Eye (tissue), 1 donor: ENCODE results near the gene CARF.
"Not testable (repeated sequence)": the region's sequence is repeated elsewhere in the genome, so short reads cannot be mapped to it uniquely, and the experiment has no call there.

Source experiments
- DNase-seq: peaks from one replicate; pipeline ENCODE4 v3.0.0-alpha.2; 2015

The CARF gene, protein sequence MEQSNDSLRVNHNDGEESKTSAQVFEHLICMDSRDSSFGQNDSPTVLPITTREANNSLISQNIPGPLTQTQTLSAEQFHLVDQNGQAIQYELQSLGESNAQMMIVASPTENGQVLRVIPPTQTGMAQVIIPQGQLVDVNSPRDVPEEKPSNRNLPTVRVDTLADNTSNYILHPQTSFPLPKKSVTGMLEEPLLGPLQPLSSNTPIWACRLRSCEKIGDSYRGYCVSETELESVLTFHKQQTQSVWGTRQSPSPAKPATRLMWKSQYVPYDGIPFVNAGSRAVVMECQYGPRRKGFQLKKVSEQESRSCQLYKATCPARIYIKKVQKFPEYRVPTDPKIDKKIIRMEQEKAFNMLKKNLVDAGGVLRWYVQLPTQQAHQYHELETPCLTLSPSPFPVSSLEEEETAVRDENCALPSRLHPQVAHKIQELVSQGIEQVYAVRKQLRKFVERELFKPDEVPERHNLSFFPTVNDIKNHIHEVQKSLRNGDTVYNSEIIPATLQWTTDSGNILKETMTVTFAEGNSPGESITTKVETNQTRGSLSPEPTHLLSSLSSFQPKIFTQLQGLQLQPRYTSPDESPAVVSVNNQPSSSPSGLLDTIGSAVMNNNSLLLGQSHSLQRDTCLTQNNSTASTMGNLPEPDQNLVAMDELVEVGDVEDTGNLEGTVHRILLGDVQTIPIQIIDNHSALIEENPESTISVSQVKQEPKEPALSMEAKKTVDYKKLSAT

GRCh38 chr2:202911512-202912341, at the start of gene CARF, which contains the start of gene WDR12:
CARF (plus strand) TSS chr2:202912275; CDS start chr2:202941903, 29,628 bp downstream.
WDR12 (minus strand) TSS chr2:202911673; CDS start chr2:202911476, 197 bp downstream.
- DNase-seq: peak; percentile 99

GRCh38 chr2:202870431-202871299, 41.4 kb upstream of the CARF start:
- DNase-seq: peak; percentile 90

- DNase-seq: peak; percentile 94
Measured at GRCh38 chr2:202871300-202872141, 40.6 kb upstream of the CARF start, which contains the start of gene ICA1L. ICA1L (minus strand) TSS chr2:202871766; CDS start chr2:202829009, 42,757 bp downstream.

- no peak for DNase-seq
Measured at GRCh38 chr2:202877699-202878098, 34.4 kb upstream of the CARF start.

DNA sequence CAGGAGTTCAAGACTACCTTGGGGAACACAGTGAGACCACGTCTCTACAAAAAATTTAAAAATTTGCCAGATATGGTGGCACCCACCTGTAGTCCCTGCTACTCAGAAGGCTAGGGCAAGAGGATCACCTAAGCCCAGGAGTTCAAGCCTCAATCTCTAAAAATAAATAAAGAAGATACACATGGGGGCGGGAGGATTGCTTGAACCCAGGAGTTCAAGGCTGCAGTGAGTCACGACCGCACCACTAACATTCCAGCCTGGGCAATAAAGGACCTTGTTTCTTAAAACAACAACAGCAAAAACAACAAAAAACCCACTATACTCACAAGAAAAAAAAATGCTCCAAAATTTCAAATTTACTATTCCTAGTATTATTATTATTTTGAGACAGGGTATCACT, 30.5 kb upstream of the CARF start:
- no peak for DNase-seq

DNA sequence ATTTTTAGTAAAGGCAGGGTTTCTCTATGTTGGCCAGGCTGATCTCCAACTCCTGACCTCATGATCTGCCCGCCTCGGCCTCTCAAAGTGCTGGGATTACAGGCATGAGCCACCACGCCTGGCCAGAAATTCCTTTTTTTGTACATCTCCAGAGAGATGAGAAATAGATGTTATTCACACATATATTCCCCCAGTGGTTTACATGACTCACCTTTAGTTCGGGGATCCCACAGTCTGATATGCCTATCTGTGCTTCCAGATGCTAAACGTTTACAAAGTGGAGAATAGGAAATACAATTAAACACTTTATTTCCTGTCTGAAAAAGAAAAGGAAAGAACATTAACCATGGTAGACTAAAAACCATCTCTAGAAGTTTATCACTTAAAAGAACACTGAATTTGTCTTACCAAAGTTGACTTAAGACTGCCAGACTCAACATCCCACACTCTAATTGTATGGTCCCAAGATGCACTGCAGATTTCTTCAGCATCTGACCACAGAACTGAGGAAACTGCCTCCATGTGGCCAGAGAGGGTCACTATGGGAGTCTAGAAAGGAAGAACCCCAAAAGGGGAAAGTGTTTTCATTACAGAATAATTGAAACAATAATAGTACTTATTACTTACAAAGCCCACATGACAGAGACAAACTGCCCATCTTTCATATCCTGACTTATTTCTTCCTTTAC, 27.9 kb upstream of the CARF start:
- no peak for DNase-seq

DNA sequence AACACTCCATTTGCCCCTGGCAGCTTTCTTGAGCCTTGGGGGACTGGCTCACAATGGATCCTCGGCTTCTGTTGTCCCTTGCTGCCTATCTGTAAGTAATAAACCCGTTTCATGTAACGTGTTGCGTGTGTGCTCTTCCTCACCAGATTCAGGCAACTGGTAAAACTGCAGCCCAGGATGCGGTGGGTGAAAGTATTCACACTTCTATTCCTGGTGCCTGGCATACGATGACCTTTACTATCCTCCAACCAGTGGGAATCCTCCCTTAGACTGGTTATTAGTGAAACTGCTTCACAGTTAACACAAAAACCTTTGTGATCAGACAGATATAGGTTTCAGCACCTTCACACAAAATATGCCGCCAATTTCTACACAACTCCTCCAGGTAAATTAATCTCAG, 26.9 kb upstream of the CARF start:
- no peak for DNase-seq

DNA sequence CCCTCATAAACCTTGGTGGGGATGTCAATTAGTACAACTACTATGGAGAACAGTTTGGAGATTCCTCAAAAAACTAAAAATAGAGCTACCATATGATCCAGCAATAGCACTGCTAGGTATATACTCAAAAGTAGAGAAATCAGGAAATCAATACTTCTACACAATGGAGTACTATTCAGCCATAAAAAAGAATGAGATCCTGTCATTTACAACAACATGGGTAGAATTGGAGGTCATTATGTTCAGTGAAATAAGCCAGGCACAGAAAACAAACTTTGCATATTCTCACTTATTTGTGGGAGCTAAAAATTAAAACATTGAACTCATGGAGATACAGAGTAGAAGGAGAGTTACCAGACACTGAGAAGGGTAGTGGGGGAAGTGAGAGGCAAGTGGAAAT, 6.6 kb upstream of the CARF start:
- not testable (repeated sequence) for DNase-seq

- DNase-seq: no peak
Measured at GRCh38 chr2:202908186-202908585, 3.9 kb upstream of the CARF start.

DNA sequence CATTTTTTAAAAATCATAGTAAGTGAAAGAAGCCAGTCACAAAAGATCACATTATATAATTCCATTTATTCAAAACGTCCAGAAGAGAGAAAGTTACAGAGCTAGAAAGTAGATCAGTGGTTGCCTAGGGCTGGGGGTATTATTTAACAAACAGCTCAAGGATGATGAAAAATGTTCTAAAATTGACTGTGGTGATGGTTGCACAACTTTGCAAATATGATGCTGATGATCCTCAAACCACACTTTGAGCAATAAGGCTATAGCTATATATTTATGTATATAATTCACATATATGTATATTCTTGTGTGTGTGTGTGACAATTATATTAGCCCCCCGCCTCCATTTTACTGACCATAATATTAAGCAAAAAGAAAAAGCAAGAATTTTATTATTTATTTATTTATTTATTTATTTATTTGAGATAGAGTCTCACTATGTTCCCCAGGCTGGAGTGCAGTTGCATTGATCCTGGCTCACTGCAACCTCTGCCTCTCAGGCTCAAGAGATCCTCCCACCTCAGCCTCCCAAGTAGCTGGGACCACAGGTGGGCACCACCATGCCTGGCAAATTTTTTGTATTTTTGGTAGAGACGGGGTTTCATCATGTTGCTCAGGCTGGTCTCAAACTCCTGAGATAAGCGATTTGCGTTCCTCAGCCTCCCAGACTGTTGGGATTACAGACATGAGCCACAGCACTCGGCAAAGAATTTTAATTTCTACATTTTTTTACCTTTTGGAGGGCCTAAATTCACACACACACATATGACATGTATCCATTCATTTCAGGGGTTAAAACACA, 2.5 kb upstream of the CARF start:
- DNase-seq: no peak

GRCh38 chr2:202910250-202910649, 1.8 kb upstream of the CARF start:
- not testable (repeated sequence) for DNase-seq

GRCh38 chr2:202910698-202911097, 1.4 kb upstream of the CARF start:
- no peak for DNase-seq

DNA sequence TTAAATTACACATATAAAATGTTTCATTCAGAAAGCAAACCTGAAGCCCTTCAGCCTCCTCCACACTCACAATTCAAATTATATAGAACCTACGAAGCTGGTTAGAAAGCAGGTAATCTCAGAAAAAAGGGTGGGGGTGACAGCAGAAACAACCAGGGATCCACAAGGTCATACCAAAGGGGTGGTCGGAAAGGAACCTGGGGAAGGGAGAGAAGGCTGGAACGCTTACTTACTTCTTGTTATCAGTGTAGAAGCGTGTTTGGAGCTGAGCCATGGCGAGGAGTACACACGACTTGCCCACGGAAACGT, 918 bp upstream of the CARF start:
- no peak for DNase-seq

GRCh38 chr2:202912342-202913201, 497 bp downstream of the CARF start:
- peak; percentile 72 for DNase-seq

DNA sequence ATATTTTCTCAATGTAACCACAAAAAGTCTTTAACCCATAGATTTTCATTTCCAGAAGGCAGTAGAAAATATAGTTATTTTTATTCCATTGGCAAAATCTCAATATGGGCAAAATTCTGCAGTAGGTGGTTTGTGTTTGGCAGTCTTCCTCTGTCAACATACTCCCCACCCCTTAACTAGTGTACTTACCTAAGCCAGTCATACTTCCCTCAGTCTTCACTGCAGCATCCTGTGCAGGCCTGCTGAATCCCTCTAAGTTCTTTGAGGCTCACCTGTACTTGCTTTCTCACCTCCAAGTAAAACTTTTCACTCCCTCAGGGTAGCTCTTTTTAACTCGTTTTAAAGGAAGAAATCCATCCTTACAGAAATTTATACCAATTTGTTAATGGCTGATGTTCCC, 6.8 kb downstream of the CARF start:
- no peak for DNase-seq

GRCh38 chr2:202932425-202933138, 20.5 kb downstream of the CARF start:
- DNase-seq: no peak

GRCh38 chr2:202933139-202933510, 21.1 kb downstream of the CARF start:
- DNase-seq: no peak

- no peak for DNase-seq
Measured at GRCh38 chr2:202933958-202934357, 21.9 kb downstream of the CARF start.
